HCT116 (cell line): ENCODE measurements around the gene ADAM10.

Experiments
- ATF3 ChIP-seq: IDR thresholded peaks from 2 replicates; pipeline ENCODE4 v1.6.1; 2012
- CTCF ChIP-seq, 3 experiments: fragments of 200-600 bp in 1 of 3; sonication (generic) in 1 of 3; IDR thresholded peaks in 2 of 3; conservative IDR thresholded peaks in 1 of 3; 2 replicates each; pipeline ENCODE4 v1.5.1; 2012 to 2017; ENCODE audit warnings: low read depth in 2 of 3, low read length in 2 of 3, antibody characterized with exemption in 1 of 3, borderline replicate concordance in 1 of 3, control low read depth in 1 of 3, mild to moderate bottlenecking in 1 of 3, mixed read lengths in 1 of 3, mixed run types in 1 of 3, moderate library complexity in 1 of 3; ENCODE audit not compliant: insufficient read depth in 1 of 3
- EGR1 ChIP-seq: IDR thresholded peaks from 2 replicates; pipeline ENCODE4 v1.6.1; 2012; ENCODE audit warnings: low read depth
- ELF1 ChIP-seq: IDR thresholded peaks from 2 replicates; pipeline ENCODE4 v1.6.1; 2012; ENCODE audit warnings: low read depth, borderline replicate concordance
- EZH2 ChIP-seq: fragments of 200-600 bp; sonication (generic); IDR thresholded peaks from 2 replicates; pipeline ENCODE4 v1.6.1; 2017; ENCODE audit warnings: antibody characterized with exemption, mixed run types
- EZH2phosphoT487 ChIP-seq: fragments of 200-600 bp; IDR thresholded peaks from 2 replicates; pipeline ENCODE4 v1.6.1; 2018; ENCODE audit warnings: antibody characterized with exemption, borderline replicate concordance
- FOSL1 ChIP-seq: IDR thresholded peaks from 2 replicates; pipeline ENCODE4 v1.6.1; 2012; ENCODE audit warnings: low read depth
- JUND ChIP-seq: IDR thresholded peaks from 2 replicates; pipeline ENCODE4 v1.6.1; 2012
- MAX ChIP-seq: IDR thresholded peaks from 2 replicates; pipeline ENCODE4 v1.6.1; 2012
- POLR2A ChIP-seq: IDR thresholded peaks from 2 replicates; pipeline ENCODE4 v1.7.0; 2011; ENCODE audit warnings: borderline replicate concordance; ENCODE audit not compliant: insufficient read depth, insufficient read length; ENCODE audit errors: extremely low read depth
- RAD21 ChIP-seq: IDR thresholded peaks from 2 replicates; pipeline ENCODE4 v1.6.1; 2012; ENCODE audit warnings: low read depth, mild to moderate bottlenecking
- REST ChIP-seq: IDR thresholded peaks from 2 replicates; pipeline ENCODE4 v1.6.1; 2012; ENCODE audit warnings: low read depth
- SRF ChIP-seq: IDR thresholded peaks from 2 replicates; pipeline ENCODE4 v1.6.1; 2012; ENCODE audit warnings: low read depth

GRCh38 chr15:58770519-58770856 is 21.0 kb upstream of the ADAM10 start:
- 0 out of 2 replicates have a peak, but pooled peaks have one; percentile 55 for TF ChIP-seq SRF
- no peak for TF ChIP-seq EGR1
- TF ChIP-seq POLR2A = no peak
- no peak for TF ChIP-seq CTCF (IDR thresholded peaks at IDR 0.05 in 2 of 3, conservative IDR thresholded peaks at IDR 0.05 in 1 of 3; ENCODE audit: borderline replicate concordance in 1 of 3, insufficient read depth in 1 of 3, low read depth in 2 of 3, low read length in 2 of 3)
- TF ChIP-seq ATF3 = no peak
- TF ChIP-seq EZH2 = no peak
- no peak for TF ChIP-seq ELF1
- no peak for TF ChIP-seq EZH2phosphoT487
- no peak for TF ChIP-seq MAX
- TF ChIP-seq FOSL1 = no peak
- no peak for TF ChIP-seq REST
- TF ChIP-seq JUND = no peak
- no peak for TF ChIP-seq RAD21
